Nephron progenitor cell (in vitro differentiated cells): ENCODE data around the gene MEX3C.

Experiments
- DNase-seq: peaks from one replicate; pipeline ENCODE4 v3.0.0; 2021
- H3K27ac Mint-ChIP-seq: 2 replicates; pipeline ENCODE4 v1.8.0; 2021; ENCODE audit warnings: mild to moderate bottlenecking, moderate library complexity, mixed read lengths
- H3K27me3 Mint-ChIP-seq: 2 replicates; pipeline ENCODE4 v1.8.0; 2021; ENCODE audit warnings: mild to moderate bottlenecking, low read depth, mixed read lengths; ENCODE audit not compliant: poor library complexity
- H3K36me3 Mint-ChIP-seq: 2 replicates; pipeline ENCODE4 v1.8.0; 2021; ENCODE audit warnings: low read depth, mixed read lengths
- H3K4me1 Mint-ChIP-seq: 2 replicates; pipeline ENCODE4 v1.8.0; 2021; ENCODE audit warnings: mixed read lengths
- H3K4me3 Mint-ChIP-seq: 2 replicates; pipeline ENCODE4 v1.8.0; 2021; ENCODE audit warnings: mild to moderate bottlenecking, moderate library complexity, mixed read lengths
- H3K9me3 Mint-ChIP-seq: 2 replicates; pipeline ENCODE4 v1.8.0; 2021; ENCODE audit warnings: mild to moderate bottlenecking, moderate library complexity, mixed read lengths
- TF ChIP-seq, protein P1 (sequence below): fragments of 200-600 bp; sonication (generic); IDR thresholded peaks from 2 replicates; pipeline ENCODE4 v1.5.0; 2021; ENCODE audit warnings: antibody characterized with exemption

The MEX3C gene

DNA sequence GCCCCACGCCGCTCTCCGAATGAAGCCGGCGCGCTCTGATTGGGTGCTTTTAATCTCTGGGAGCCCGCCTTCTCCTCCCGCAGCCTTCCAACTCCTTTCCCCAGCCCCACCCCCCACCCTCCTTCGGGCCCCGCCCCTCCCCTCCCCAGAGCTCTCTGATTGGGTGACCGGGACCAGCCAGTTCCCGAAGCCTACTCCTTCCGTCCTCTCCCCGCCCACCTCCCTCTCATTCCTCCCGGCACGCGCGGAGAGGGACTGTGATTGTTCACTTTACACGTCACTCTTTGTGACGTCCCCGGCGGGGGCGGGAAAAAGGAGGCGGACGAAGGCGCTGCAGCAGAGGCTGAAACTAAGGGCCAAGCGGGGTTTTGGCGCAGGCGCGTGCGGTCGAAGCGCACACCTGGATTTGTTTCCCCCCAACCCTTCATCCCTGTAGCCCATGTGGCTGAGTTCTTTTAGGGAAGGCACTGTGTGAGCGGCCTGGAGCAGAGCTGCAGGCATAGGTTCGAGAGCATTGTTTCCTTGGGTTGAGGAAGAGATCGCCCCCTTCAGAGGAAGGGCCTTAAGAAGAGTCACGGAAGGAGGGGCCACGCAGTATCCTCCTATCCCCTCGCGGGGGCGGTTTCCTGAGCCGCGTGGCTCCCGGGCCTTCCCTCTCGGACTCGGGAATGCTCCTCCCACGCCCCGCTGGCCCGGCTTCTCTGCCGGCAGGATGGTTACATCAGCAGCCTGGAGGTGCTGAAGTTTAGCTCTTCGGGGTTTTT is at the start of gene MEX3C:
TSS of gene MEX3C (minus strand) at position 21 of the 764 bp plus-strand sequence. CDS start 361 bp downstream, outside the sequence.
- DNase-seq = peak; percentile 99
- TF ChIP-seq, protein P1, sequence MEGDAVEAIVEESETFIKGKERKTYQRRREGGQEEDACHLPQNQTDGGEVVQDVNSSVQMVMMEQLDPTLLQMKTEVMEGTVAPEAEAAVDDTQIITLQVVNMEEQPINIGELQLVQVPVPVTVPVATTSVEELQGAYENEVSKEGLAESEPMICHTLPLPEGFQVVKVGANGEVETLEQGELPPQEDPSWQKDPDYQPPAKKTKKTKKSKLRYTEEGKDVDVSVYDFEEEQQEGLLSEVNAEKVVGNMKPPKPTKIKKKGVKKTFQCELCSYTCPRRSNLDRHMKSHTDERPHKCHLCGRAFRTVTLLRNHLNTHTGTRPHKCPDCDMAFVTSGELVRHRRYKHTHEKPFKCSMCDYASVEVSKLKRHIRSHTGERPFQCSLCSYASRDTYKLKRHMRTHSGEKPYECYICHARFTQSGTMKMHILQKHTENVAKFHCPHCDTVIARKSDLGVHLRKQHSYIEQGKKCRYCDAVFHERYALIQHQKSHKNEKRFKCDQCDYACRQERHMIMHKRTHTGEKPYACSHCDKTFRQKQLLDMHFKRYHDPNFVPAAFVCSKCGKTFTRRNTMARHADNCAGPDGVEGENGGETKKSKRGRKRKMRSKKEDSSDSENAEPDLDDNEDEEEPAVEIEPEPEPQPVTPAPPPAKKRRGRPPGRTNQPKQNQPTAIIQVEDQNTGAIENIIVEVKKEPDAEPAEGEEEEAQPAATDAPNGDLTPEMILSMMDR = no peak
- Mint-ChIP-seq H3K27me3 (no peaks in the 10 kb centered on the region), H3K9me3 (peaks cover 7% of the 10 kb centered on the region), H3K4me1 (peaks cover 24% of the 10 kb centered on the region), H3K27ac (peak within 1 kb of the TSS; percentile 100), H3K36me3 (peaks cover 8% of the 10 kb centered on the region), H3K4me3 (peak within 1 kb of the TSS; percentile 88)

DNA sequence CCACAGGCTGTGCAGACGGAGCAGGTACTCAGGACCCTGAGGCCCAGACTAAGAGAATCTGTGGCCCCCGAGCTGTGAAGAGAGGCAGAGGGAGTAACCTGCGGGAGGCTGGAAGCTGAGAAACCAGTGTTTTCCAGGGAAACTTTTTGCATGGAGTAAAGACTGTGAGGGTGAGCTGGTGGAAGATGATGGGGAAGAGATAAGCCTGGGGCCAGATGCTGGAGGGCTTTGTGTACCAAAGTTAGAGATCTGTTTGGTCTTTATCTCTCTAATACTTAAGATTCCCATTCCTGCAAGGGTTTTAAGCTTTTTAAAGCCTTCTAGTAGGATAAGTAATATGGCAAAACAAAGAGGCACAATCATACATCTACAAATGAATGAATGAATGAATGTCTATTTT is 43.7 kb upstream of the MEX3C start:
- peaks cover 4% of the 10 kb centered on the region for H3K27me3 Mint-ChIP-seq
- H3K36me3 Mint-ChIP-seq = no peaks in the 10 kb centered on the region
- no peak for DNase-seq
- no peaks in the 10 kb centered on the region for H3K4me1 Mint-ChIP-seq
- TF ChIP-seq, protein P1 = no peak
- no peaks in the 10 kb centered on the region for H3K9me3 Mint-ChIP-seq
- no peak overlapping the region for H3K4me3 Mint-ChIP-seq
- no peak overlapping the region for H3K27ac Mint-ChIP-seq

DNA sequence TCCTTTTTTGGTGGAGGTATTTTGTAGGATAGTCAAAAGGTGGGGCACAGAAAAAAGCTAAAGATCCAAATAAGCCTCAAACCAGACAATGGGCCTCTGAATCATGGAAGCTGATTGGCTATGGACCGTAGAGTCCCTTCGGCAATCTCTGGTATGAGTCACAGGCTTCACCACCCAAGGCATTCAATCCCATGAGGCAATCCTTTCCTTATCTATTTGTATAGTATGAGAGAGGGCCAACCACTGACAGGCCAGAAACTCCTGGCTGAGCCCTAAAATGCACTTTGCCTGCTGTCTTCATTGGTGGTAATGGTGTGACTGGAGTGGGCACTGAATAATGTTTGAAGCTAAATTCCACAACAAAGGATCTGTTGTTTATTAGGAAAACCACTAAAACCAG is 38.7 kb upstream of the MEX3C start:
- no peak for DNase-seq
- TF ChIP-seq, protein P1 = no peak
- Mint-ChIP-seq H3K9me3 (no peaks in the 10 kb centered on the region), H3K4me1 (peaks cover 10% of the 10 kb centered on the region), H3K27ac (no peak overlapping the region), H3K36me3 (no peaks in the 10 kb centered on the region), H3K27me3 (peaks cover 4% of the 10 kb centered on the region), H3K4me3 (no peak overlapping the region)

DNA sequence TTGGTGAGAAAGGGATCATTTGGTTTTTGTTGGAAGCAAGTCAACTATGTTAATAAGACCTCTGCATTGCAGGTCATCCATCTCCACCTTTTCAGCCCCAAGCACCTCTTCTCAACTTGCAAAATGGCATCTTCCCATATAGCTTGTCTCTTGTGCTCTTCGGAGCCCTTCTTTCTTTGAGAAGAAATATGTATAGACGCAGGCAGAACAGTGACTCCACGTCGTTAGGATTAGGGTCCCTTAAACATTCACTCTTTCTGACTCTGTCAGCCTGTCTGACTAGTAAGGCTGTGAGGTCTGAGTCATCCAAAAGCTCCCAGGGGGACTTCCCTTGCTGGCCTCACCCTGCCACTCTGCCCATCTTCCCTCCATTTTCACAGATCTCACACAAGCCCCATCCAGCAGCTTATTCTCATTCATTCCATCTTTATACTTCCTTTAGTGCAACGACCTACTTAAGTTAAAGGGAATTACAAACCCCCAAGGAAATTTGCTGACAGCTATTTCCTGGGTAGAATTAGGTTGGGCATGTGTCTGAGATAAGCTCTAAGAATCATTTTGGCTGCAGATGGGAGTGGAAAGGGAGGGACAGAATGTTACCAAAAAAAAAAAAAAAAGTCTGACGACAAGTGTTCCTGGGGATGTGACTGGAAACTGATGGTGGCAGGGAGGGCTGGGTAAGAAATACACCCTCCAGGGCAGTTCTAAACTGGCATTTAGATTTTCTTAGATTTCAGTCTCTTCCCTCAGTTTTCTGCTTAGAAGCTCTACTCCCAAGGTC is 37.7 kb upstream of the MEX3C start:
- DNase-seq = no peak
- H3K36me3 Mint-ChIP-seq = no peaks in the 10 kb centered on the region
- H3K4me1 Mint-ChIP-seq = peaks cover 10% of the 10 kb centered on the region
- TF ChIP-seq, protein P1 = no peak
- no peaks in the 10 kb centered on the region for H3K9me3 Mint-ChIP-seq
- no peak overlapping the region for H3K27ac Mint-ChIP-seq
- peaks cover 4% of the 10 kb centered on the region for H3K27me3 Mint-ChIP-seq
- H3K4me3 Mint-ChIP-seq = no peak overlapping the region

DNA sequence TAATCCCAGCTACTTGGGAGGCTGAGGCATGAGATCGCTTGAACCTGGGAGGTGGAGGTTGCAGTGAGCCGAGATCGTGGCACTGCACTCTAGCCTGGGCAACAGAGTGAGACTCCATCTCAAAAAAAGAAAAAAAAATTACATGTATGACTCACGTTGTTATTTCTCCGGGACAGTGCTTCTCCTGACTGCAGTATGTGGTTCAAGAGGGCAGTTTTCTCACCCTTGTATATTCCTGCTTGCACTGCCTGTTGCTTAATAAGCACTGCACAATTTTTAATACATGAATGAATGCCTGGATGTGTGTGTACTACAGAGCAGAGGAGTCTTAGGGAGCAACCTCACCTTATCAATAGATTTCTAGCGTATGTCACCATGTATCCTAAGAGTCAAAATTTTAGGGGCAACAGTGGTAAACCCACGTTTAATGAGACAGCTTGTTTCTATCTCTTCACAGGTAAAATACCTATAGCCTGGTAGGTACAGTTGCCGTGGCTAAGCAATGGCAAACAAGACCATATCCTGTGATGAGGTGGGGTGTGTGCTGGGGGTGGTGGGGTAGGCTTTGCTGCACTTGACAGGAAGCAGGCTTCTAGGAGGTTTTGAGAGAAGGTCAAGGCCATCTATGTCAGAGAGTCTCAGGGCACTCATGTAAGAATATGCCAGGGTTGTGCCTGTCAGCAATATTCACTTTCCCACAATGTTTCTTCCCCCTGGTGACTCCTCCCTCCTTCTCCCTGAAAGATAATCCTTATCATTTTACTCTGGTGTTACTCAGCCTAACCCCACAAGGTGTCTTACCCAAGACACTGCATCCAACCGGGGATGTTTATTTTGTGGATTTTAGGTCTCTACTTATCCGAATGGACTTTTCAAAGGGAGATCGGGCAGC is 36.9 kb upstream of the MEX3C start:
- no peaks in the 10 kb centered on the region for H3K9me3 Mint-ChIP-seq
- TF ChIP-seq, protein P1 = no peak
- H3K27me3 Mint-ChIP-seq = peaks cover 4% of the 10 kb centered on the region
- H3K4me3 Mint-ChIP-seq = no peak overlapping the region
- DNase-seq = no peak
- no peak overlapping the region for H3K27ac Mint-ChIP-seq
- H3K4me1 Mint-ChIP-seq = peaks cover 10% of the 10 kb centered on the region
- no peaks in the 10 kb centered on the region for H3K36me3 Mint-ChIP-seq
